Measurements from ENCODE around the gene ARHGEF12. TPM values are rescaled to one million over a fixed set of nuclear protein-coding genes. Genes with fewer than 3 reads are reported as not detected.

ARHGEF12 gene
- total RNA-seq, 3 donors from 2014 or later = 88.2 to 119 (median 114) TPM

DNA sequence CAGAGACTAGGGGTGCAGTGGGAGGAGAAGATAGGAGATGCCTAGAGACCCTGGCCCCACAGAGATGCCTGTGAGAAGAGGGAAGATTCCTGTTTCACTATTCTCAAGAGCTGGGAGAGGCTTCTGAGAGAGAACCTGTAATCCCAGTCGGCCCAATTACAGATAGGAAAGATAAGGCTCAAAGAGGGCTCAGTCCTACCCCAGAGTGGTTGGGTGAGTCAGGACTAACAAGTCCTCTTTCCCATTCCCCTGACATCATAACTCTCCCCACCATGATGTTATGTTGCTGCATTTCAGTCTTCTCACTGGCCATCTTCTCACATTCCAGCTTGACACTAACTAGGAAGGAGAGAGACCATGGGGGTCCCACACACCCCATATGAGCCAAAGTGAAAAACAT is 17.9 kb downstream of the ARHGEF12 start:
- DNase-seq (no peak), ATAC-seq (peak; percentile 27)
- H3K4me1 ChIP-seq (ENCODE audit: low read depth) = peaks cover 12% of the 10 kb centered on the region
- H3K36me3 ChIP-seq (ENCODE audit: low read depth) = no peaks in the 10 kb centered on the region
- intact Hi-C loops (cut with DNase I, micrococcal nuclease) = no loop called here
- no peak overlapping the region for H3K4me3 ChIP-seq
- TF ChIP-seq, protein P1, sequence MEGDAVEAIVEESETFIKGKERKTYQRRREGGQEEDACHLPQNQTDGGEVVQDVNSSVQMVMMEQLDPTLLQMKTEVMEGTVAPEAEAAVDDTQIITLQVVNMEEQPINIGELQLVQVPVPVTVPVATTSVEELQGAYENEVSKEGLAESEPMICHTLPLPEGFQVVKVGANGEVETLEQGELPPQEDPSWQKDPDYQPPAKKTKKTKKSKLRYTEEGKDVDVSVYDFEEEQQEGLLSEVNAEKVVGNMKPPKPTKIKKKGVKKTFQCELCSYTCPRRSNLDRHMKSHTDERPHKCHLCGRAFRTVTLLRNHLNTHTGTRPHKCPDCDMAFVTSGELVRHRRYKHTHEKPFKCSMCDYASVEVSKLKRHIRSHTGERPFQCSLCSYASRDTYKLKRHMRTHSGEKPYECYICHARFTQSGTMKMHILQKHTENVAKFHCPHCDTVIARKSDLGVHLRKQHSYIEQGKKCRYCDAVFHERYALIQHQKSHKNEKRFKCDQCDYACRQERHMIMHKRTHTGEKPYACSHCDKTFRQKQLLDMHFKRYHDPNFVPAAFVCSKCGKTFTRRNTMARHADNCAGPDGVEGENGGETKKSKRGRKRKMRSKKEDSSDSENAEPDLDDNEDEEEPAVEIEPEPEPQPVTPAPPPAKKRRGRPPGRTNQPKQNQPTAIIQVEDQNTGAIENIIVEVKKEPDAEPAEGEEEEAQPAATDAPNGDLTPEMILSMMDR (IDR thresholded peaks at IDR 0.05) = no peak
- H3K9me3 ChIP-seq = no peaks in the 10 kb centered on the region

DNA sequence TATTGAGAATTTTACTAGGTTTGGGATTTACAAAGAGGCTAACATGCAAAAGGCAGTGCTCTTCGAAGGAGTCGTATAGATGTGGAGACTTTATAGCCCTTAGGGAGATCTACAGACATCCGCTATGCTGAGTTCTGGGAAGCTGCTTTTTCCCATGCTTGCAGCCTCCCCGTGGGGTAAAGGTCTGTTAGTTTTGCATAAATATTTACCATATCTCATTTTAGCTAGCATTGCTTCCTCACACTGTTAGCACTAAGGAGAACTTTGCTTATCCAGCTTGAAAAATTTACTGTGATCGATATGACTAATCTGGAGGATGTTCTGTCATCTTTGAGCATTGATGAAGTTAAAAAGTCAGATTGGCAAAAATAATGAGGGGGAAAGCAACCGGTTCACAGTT is 18.6 kb downstream of the ARHGEF12 start:
- DNase-seq (no peak), ATAC-seq (peak; percentile 58)
- no peaks in the 10 kb centered on the region for H3K36me3 ChIP-seq (ENCODE audit: low read depth)
- intact Hi-C loops (cut with DNase I, micrococcal nuclease) = no loop called here
- peaks cover 12% of the 10 kb centered on the region for H3K4me1 ChIP-seq (ENCODE audit: low read depth)
- TF ChIP-seq, protein P1 (IDR thresholded peaks at IDR 0.05) = no peak
- no peak overlapping the region for H3K4me3 ChIP-seq
- H3K9me3 ChIP-seq = no peaks in the 10 kb centered on the region

DNA sequence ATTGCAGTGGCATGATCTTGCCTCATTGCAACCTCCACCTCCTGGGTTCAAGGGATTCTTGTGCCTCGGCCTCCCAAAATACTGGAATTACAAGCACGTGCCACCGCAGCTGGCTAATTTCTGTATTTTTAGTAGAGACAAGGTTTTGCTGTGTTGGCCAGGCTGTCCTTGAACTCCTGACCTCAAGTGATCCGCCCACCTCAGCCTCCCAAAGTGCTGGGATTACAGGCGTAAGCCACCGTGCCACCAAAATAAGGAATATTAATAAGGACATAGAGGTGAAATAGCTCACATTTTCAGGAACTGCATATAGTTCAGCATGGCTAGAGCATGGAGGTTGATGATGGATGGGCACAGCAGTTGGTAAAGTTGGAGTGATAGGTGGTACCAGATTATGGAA is 21.4 kb downstream of the ARHGEF12 start:
- intact Hi-C loops (cut with DNase I, micrococcal nuclease) = no loop called here
- ATAC-seq (no peak), DNase-seq (no peak)
- peaks cover 7% of the 10 kb centered on the region for H3K4me1 ChIP-seq (ENCODE audit: low read depth)
- H3K9me3 ChIP-seq = no peaks in the 10 kb centered on the region
- TF ChIP-seq, protein P1 (IDR thresholded peaks at IDR 0.05) = no peak
- no peaks in the 10 kb centered on the region for H3K36me3 ChIP-seq (ENCODE audit: low read depth)
- no peak overlapping the region for H3K4me3 ChIP-seq

DNA sequence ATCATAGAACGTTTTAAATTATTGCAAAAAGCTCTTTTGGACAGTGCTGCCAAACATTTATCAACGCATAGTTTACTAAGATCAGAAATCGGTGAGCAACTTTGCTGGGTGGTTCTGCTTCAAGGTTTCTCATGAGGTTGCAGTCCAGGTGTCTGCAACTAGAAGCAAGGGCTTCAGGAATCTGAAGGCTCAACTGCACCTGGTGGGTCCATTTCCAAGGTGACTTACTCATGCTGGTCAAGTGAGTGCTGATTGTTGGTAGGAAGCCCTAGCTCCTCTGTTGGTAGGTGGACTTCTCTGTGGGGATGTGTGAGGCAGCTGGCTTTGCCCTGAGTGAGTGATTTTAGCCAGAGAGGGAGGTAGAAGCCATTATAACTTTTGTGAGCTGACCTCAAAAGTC is 22.5 kb downstream of the ARHGEF12 start:
- Histone ChIP-seq H3K4me3 (no peak overlapping the region), H3K4me1 (ENCODE audit: low read depth) (peaks cover 6% of the 10 kb centered on the region), H3K9me3 (no peaks in the 10 kb centered on the region), H3K36me3 (ENCODE audit: low read depth) (no peaks in the 10 kb centered on the region)
- intact Hi-C loops (cut with DNase I, micrococcal nuclease) = no loop called here
- no peak for ATAC-seq
- no peak for DNase-seq
- TF ChIP-seq, protein P1 (IDR thresholded peaks at IDR 0.05) = no peak

DNA sequence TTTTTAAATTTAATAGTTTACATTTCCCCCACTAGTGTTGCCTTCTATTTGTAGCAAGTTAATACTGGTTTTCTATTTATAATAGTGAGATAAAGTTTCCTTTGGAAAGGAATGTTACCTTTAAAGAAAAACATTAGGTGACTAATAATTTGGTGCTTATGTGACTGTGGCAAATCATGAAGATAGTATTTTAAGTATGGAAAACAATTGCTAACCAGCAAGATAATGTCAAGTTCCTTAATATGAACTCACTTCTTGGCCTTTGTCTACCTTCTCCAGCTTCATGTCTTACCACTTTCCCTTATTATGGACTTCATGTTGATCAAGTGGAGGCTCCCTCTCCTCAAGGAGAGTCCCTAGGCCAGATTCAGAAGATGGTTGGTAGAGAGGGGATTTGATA is 27.2 kb downstream of the ARHGEF12 start:
- intact Hi-C loops (cut with DNase I, micrococcal nuclease) = no loop called here
- H3K4me3 ChIP-seq = no peak overlapping the region
- H3K9me3 ChIP-seq = no peaks in the 10 kb centered on the region
- DNase-seq = no peak
- no peaks in the 10 kb centered on the region for H3K36me3 ChIP-seq (ENCODE audit: low read depth)
- H3K4me1 ChIP-seq (ENCODE audit: low read depth) = no peaks in the 10 kb centered on the region
- no peak for ATAC-seq
- TF ChIP-seq, protein P1 (IDR thresholded peaks at IDR 0.05) = no peak

DNA sequence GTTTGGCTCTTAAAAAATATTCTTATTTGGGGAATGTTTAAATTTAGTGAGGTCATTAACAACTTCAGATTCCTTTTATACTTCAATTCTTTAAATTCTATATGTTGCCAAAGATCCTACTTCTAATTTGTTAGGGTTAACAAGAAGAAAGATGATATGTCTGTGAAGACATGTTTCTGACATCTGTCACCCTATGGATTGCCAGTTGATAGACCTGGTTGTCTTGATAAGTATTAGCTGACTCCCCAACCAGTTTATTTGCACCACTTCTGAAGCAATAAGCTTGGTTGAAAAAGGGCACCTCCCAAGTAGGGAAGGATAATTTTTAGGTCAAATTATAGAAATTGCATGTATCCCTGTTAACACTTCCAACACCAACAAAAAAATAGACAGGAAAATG is 29.3 kb downstream of the ARHGEF12 start:
- H3K4me1 ChIP-seq (ENCODE audit: low read depth) = no peaks in the 10 kb centered on the region
- H3K9me3 ChIP-seq = no peaks in the 10 kb centered on the region
- H3K4me3 ChIP-seq = no peak overlapping the region
- intact Hi-C loops (cut with DNase I, micrococcal nuclease) = no loop called here
- no peaks in the 10 kb centered on the region for H3K36me3 ChIP-seq (ENCODE audit: low read depth)
- DNase-seq = no peak
- no peak for ATAC-seq
- TF ChIP-seq, protein P1 (IDR thresholded peaks at IDR 0.05) = no peak

Measured in mucosa of descending colon (tissue), 3 donors.